ENCODE data around the gene PTX4. TPM values are rescaled to one million over a fixed set of nuclear protein-coding genes. Genes with fewer than 3 reads are reported as not detected.

Gene PTX4
- polyA plus RNA-seq, 1 donor (not counting 4 experiments of a cell fraction or from before 2014, with no cell fraction given): not detected

DNA sequence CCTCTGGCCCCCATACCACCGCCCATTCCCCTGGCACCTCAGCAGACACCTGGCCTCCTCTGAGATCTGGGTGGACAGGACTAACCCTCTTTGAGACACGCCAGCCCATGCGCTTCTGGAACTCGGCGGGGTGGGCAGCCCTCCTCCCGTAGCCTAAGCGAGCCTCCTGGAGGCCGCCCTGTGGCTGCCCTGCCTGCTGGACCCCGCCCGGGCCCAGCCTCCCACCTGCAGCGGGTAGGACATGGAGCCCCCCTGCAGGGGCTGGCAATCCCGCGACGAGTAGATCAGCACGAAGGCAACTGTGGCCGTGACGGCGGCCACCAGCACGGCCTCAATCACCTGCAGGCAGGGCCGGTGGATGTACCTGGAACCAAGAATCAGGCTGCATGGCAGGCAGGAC is 36.2 kb downstream of the PTX4 start:
- DNase-seq (ENCODE audit: low read depth, low spot score) (no peak), FAIRE-seq (no peak)
- H3K36me3 ChIP-seq (ENCODE audit: control insufficient read depth in 2 of 2, extremely low read depth in 1 of 2, insufficient read depth in 2 of 2, low read length in 2 of 2): peaks cover 0 to 30% of the 10 kb centered on the region in 2 experiments
- H4K20me1 ChIP-seq (ENCODE audit: control insufficient read depth, extremely low read depth, insufficient read depth, low read length): no peaks in the 10 kb centered on the region
- H3K79me2 ChIP-seq (ENCODE audit: control insufficient read depth, insufficient read depth, low read length): no peaks in the 10 kb centered on the region
- H2AFZ ChIP-seq (ENCODE audit: control insufficient read depth, low read length): no peak overlapping the region
- no peak overlapping the region for H3K27ac ChIP-seq (ENCODE audit: control insufficient read depth, insufficient read depth, low read length)
- H3K4me2 ChIP-seq (ENCODE audit: control insufficient read depth, extremely low read depth, insufficient read depth, low read depth, low read length): no peak overlapping the region
- dilution Hi-C loops (cut with MboI; ENCODE audit: extremely low pct_ligation_motif_present, low sequenced_read_pairs): no loop called here
- H3K4me1 ChIP-seq (ENCODE audit: control insufficient read depth, extremely low read depth, insufficient read depth, low read length): no peaks in the 10 kb centered on the region
- TF ChIP-seq CTCF (optimal IDR thresholded peaks at IDR 0.05 in 1 of 3, IDR thresholded peaks at IDR 0.05 in 1 of 3, conservative IDR thresholded peaks at IDR 0.05 in 1 of 3; ENCODE audit: extremely low read depth in 1 of 3, insufficient read depth in 2 of 3, low read length in 3 of 3) (no peak), EZH2 (IDR thresholded peaks at IDR 0.05; ENCODE audit: low read length) (no peak)
- H3K27me3 ChIP-seq (ENCODE audit: control insufficient read depth, extremely low read depth, insufficient read depth, low read length): no peaks in the 10 kb centered on the region
- H3K4me3 ChIP-seq (ENCODE audit: control insufficient read depth in 2 of 3, extremely low read depth in 1 of 3, insufficient read depth in 2 of 3, low read depth in 1 of 3, low read length in 3 of 3): no peak overlapping the region
- H3K9me3 ChIP-seq (ENCODE audit: control insufficient read depth, low read depth, low read length): no peaks in the 10 kb centered on the region
- no peaks in the 10 kb centered on the region for H3K9me1 ChIP-seq (ENCODE audit: control insufficient read depth, extremely low read depth, insufficient read depth, low read length)
- no peak overlapping the region for H3K9ac ChIP-seq (ENCODE audit: control insufficient read depth, extremely low read depth, insufficient read depth, low read length)

DNA sequence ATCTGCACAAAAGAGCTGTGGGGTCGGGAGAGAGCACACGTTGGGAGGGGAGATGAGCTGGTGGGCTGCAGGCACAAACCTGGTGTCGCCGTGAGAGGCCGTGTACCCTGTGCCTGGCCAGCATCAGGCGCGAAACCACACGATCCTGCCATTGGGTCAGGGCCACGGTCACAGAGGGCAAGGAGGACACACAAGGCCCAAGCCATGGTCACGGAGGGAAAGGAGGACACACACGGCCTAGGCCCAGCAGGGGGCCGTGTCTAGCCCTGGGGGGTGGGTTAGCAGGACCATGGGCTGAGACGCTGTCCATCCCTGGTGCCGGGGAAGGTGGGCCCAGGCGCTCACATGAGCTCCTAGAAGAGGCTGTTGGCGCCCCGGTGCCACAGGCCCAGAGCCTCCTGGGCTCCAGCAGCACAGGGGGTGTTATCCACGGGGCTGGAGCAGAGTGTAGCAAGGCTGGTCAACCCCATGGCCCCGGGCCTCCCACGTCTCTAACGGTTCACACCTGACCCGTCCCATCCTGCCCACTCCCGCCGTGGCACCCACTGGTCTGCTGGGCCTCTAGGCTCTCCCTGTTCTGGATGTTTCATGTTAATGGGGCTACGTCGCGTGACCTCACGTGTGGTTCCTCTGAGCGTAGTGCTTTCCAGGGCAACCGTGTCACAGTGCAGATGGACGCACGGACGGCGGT is 36.9 kb downstream of the PTX4 start:
- H3K27ac ChIP-seq (ENCODE audit: control insufficient read depth, insufficient read depth, low read length): no peak overlapping the region
- TF ChIP-seq EZH2 (IDR thresholded peaks at IDR 0.05; ENCODE audit: low read length) (no peak), CTCF (optimal IDR thresholded peaks at IDR 0.05 in 1 of 3, IDR thresholded peaks at IDR 0.05 in 1 of 3, conservative IDR thresholded peaks at IDR 0.05 in 1 of 3; ENCODE audit: extremely low read depth in 1 of 3, insufficient read depth in 2 of 3, low read length in 3 of 3) (no peak)
- H3K9ac ChIP-seq (ENCODE audit: control insufficient read depth, extremely low read depth, insufficient read depth, low read length): no peak overlapping the region
- no peak overlapping the region for H3K4me2 ChIP-seq (ENCODE audit: control insufficient read depth, extremely low read depth, insufficient read depth, low read depth, low read length)
- H2AFZ ChIP-seq (ENCODE audit: control insufficient read depth, low read length): no peak overlapping the region
- no peak overlapping the region for H3K4me3 ChIP-seq (ENCODE audit: control insufficient read depth in 2 of 3, extremely low read depth in 1 of 3, insufficient read depth in 2 of 3, low read depth in 1 of 3, low read length in 3 of 3)
- dilution Hi-C loops (cut with MboI; ENCODE audit: extremely low pct_ligation_motif_present, low sequenced_read_pairs): no loop called here
- no peaks in the 10 kb centered on the region for H3K27me3 ChIP-seq (ENCODE audit: control insufficient read depth, extremely low read depth, insufficient read depth, low read length)
- no peaks in the 10 kb centered on the region for H3K9me1 ChIP-seq (ENCODE audit: control insufficient read depth, extremely low read depth, insufficient read depth, low read length)
- no peaks in the 10 kb centered on the region for H3K4me1 ChIP-seq (ENCODE audit: control insufficient read depth, extremely low read depth, insufficient read depth, low read length)
- no peak for FAIRE-seq
- no peaks in the 10 kb centered on the region for H3K79me2 ChIP-seq (ENCODE audit: control insufficient read depth, insufficient read depth, low read length)
- no peaks in the 10 kb centered on the region for H3K9me3 ChIP-seq (ENCODE audit: control insufficient read depth, low read depth, low read length)
- no peak for DNase-seq (ENCODE audit: low read depth, low spot score)
- H3K36me3 ChIP-seq (ENCODE audit: control insufficient read depth in 2 of 2, extremely low read depth in 1 of 2, insufficient read depth in 2 of 2, low read length in 2 of 2): peaks cover 0 to 30% of the 10 kb centered on the region in 2 experiments
- no peaks in the 10 kb centered on the region for H4K20me1 ChIP-seq (ENCODE audit: control insufficient read depth, extremely low read depth, insufficient read depth, low read length)

Data from keratinocyte (primary cell).